Stimulated activated naive CD8-positive, alpha-beta T cell treated with anti-CD3 and anti-CD28 coated beads, Interleukin-15, Interleukin-2, amounts not matched to agents 100 ng/mL and 50 ng/mL, for 24 hours (primary cell): ENCODE data around the gene THAP11.
"Not testable (repeated sequence)": the region's sequence is repeated elsewhere in the genome, so short reads cannot be mapped to it uniquely, and the experiment has no call there.

Experiments used
- H3K27ac Mint-ChIP-seq: one replicate; pipeline ENCODE4 v1.8.0; 2021; ENCODE audit warnings: mild to moderate bottlenecking, mixed read lengths
- H3K27me3 Mint-ChIP-seq: one replicate; pipeline ENCODE4 v1.8.0; 2021; ENCODE audit warnings: mixed read lengths
- H3K36me3 Mint-ChIP-seq: one replicate; pipeline ENCODE4 v1.8.0; 2021; ENCODE audit warnings: low read depth, mixed read lengths
- H3K4me1 Mint-ChIP-seq: one replicate; pipeline ENCODE4 v1.8.0; 2021; ENCODE audit warnings: low read depth, mixed read lengths
- H3K4me3 Mint-ChIP-seq: one replicate; pipeline ENCODE4 v1.8.0; 2021; ENCODE audit warnings: mild to moderate bottlenecking, mixed read lengths
- H3K9me3 Mint-ChIP-seq: one replicate; pipeline ENCODE4 v1.8.0; 2021; ENCODE audit warnings: mixed read lengths

Gene THAP11

DNA sequence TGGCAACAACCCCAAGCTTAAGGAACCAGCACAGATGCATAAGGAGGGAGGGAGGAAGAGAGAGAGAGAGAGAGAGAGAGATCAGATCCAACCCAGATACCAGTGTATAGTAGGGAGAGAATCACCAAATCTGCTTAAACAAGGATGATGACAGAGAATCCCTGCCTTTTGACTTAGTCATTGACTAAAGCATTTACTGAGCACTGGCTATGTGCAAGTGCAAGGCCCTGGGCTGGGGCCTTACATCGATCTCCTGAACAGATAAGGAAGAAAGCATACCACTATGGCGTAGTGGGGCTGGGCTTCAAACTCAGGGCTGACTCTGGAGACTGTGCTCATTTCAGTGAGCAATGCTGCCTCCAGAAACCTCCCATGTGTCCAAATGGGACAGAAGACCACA, 19.6 kb upstream of the THAP11 start:
- no peaks in the 10 kb centered on the region for H3K4me1 Mint-ChIP-seq
- no peak overlapping the region for H3K27ac Mint-ChIP-seq
- H3K4me3 Mint-ChIP-seq, result no peak overlapping the region
- no peaks in the 10 kb centered on the region for H3K27me3 Mint-ChIP-seq
- H3K9me3 Mint-ChIP-seq, result no peaks in the 10 kb centered on the region
- H3K36me3 Mint-ChIP-seq, result peaks cover 3% of the 10 kb centered on the region

DNA sequence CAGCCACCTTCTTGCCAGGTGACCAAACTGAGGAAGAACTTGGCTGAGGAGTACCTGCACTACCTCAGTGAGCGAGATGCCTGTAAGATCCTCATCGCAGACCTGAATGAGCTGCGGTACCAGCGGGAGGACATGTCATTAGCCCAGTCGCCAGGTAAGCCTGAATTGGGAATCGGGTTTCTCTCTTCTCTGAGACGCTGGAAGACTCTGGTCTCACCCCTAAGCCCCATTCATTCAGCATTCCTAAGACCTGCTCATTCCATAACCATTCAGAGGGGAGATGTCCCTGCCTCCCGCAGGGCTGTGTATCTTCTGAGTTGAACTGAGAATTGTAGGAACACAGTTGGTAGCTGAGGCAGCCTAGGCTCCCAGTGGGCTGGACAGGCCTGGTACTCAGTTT, 17.0 kb upstream of the THAP11 start:
- H3K4me3 Mint-ChIP-seq, result no peak overlapping the region
- H3K27me3 Mint-ChIP-seq, result no peaks in the 10 kb centered on the region
- H3K27ac Mint-ChIP-seq, result no peak overlapping the region

GRCh38 chr16:67825906-67826305, 16.2 kb upstream of the THAP11 start:
- Mint-ChIP-seq H3K4me1 (no peaks in the 10 kb centered on the region), H3K9me3 (no peaks in the 10 kb centered on the region), H3K27ac (no peak overlapping the region), H3K27me3 (no peaks in the 10 kb centered on the region), H3K36me3 (peaks cover 13% of the 10 kb centered on the region), H3K4me3 (no peak overlapping the region)

More for the DNA sequence above, 17.0 kb upstream of the THAP11 start:
- no peaks in the 10 kb centered on the region for H3K4me1 Mint-ChIP-seq
- H3K36me3 Mint-ChIP-seq, result peaks cover 9% of the 10 kb centered on the region
- no peaks in the 10 kb centered on the region for H3K9me3 Mint-ChIP-seq

DNA sequence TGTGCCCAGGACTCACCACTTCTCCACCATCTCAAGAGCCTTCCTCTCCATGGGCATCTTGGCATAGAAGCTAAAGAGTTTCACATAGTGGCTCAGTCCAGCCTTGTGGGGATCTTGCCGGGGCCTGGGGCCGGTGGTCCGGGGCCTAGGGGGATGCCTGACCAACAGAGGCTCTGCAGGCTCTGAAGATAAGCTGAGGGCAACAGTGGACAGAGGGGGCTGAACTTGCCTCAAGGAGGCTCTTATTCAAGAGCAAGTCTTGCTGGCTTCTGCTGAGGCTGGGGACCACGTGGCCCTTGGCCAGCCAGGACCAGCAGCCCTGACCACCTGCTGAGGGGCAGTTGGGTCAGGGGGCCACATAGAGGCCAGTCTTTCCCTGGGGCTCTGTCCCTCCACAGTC, 13.5 kb upstream of the THAP11 start:
- Mint-ChIP-seq H3K4me1 (peaks cover 9% of the 10 kb centered on the region), H3K4me3 (no peak overlapping the region), H3K9me3 (no peaks in the 10 kb centered on the region), H3K27ac (no peak overlapping the region), H3K27me3 (no peaks in the 10 kb centered on the region), H3K36me3 (peaks cover 14% of the 10 kb centered on the region)

- Mint-ChIP-seq H3K27me3 (no peaks in the 10 kb centered on the region), H3K4me1 (peaks cover 12% of the 10 kb centered on the region), H3K36me3 (peaks cover 11% of the 10 kb centered on the region), H3K9me3 (no peaks in the 10 kb centered on the region), H3K4me3 (peak overlapping the region; percentile 87), H3K27ac (peak overlapping the region; percentile 36)
These were observed 9.1 kb upstream of the THAP11 start for GRCh38 chr16:67833030-67833414.

DNA sequence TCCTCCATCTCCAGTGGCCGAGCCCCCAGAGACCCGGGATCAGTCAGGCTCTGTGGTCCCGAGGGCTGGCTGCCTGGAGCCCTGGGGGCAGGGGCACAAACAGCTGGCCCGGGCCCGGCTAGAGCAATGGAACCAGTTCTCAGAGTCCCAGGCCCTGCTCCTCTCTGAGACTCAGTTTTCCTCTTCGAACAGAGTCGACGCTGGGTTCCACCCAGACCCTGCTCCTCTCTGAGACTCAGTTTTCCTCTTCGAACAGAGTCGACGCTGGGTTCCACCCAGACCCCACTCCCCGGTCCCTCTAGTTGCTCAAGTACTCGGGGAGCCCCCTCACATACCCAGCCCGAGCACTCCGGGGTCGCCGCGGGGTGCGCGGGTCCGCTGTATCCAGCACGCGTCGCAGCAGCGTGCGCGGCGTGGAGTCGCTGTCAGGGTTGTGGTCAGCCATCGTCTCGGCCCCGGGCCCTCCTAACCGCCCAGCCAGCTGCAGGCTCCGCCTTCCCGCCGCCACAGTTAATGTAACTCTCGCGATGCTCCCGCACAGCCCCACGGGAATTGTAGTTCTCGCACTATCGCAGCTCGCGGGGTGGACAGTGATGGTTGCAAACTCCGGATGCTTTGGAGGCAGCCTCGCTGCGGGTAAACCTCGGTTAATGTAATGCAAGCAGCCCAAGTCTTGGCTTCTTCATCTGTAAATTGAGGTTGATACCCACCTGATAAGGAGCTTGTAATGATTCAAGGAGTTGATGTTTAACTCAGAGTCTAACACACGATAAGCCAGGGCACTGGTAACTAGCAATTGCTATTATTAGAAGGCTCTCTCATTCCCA, 8.5 kb upstream of the THAP11 start:
- Mint-ChIP-seq H3K9me3 (no peaks in the 10 kb centered on the region), H3K4me1 (peaks cover 12% of the 10 kb centered on the region), H3K27ac (peak overlapping the region; percentile 72), H3K4me3 (peak overlapping the region; percentile 87), H3K27me3 (no peaks in the 10 kb centered on the region), H3K36me3 (peaks cover 11% of the 10 kb centered on the region)

- peaks cover 12% of the 10 kb centered on the region for H3K4me1 Mint-ChIP-seq
- no peaks in the 10 kb centered on the region for H3K27me3 Mint-ChIP-seq
- H3K27ac Mint-ChIP-seq, result peak overlapping the region; percentile 72
- H3K4me3 Mint-ChIP-seq, result peak overlapping the region; percentile 87
- H3K9me3 Mint-ChIP-seq, result no peaks in the 10 kb centered on the region
- H3K36me3 Mint-ChIP-seq, result peaks cover 11% of the 10 kb centered on the region
These were observed 7.9 kb upstream of the THAP11 start for GRCh38 chr16:67834242-67834614.

- H3K4me3 Mint-ChIP-seq, H3K27ac Mint-ChIP-seq, H3K27me3 Mint-ChIP-seq, H3K9me3 Mint-ChIP-seq, H3K36me3 Mint-ChIP-seq: not testable (repeated sequence)
- peaks cover 17% of the 10 kb centered on the region for H3K4me1 Mint-ChIP-seq
These were observed 4.9 kb upstream of the THAP11 start for GRCh38 chr16:67837190-67837589.

DNA sequence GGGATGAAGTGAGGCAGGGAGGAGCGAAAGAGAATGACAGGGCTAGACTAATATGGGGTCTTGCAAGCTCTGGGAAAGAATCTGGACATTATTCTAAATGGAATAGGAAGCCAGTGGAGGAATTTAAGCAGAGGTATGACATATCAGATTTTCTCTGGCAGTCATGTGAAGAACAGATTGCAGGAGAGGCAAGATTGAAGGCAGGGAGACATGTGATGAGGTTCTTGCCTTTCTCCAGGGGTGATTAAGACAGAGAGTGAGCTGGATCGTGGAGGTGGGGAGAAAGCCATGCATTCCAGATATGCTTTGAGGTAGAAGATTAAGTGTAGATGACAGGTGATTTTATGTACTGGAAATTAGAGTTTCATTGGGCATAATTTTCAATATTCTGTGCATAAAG, 4.3 kb upstream of the THAP11 start:
- no peaks in the 10 kb centered on the region for H3K36me3 Mint-ChIP-seq
- no peaks in the 10 kb centered on the region for H3K9me3 Mint-ChIP-seq
- no peak overlapping the region for H3K27ac Mint-ChIP-seq
- no peaks in the 10 kb centered on the region for H3K27me3 Mint-ChIP-seq
- no peak overlapping the region for H3K4me3 Mint-ChIP-seq
- H3K4me1 Mint-ChIP-seq, result peaks cover 12% of the 10 kb centered on the region

- peaks cover 3% of the 10 kb centered on the region for H3K36me3 Mint-ChIP-seq
- H3K27me3 Mint-ChIP-seq, result no peaks in the 10 kb centered on the region
- H3K4me3 Mint-ChIP-seq, result peak overlapping the region; percentile 89
- peak overlapping the region; percentile 96 for H3K27ac Mint-ChIP-seq
- H3K4me1 Mint-ChIP-seq, result peaks cover 38% of the 10 kb centered on the region
- H3K9me3 Mint-ChIP-seq, result no peaks in the 10 kb centered on the region
These were observed 813 bp upstream of the THAP11 start for GRCh38 chr16:67841198-67841815.

DNA sequence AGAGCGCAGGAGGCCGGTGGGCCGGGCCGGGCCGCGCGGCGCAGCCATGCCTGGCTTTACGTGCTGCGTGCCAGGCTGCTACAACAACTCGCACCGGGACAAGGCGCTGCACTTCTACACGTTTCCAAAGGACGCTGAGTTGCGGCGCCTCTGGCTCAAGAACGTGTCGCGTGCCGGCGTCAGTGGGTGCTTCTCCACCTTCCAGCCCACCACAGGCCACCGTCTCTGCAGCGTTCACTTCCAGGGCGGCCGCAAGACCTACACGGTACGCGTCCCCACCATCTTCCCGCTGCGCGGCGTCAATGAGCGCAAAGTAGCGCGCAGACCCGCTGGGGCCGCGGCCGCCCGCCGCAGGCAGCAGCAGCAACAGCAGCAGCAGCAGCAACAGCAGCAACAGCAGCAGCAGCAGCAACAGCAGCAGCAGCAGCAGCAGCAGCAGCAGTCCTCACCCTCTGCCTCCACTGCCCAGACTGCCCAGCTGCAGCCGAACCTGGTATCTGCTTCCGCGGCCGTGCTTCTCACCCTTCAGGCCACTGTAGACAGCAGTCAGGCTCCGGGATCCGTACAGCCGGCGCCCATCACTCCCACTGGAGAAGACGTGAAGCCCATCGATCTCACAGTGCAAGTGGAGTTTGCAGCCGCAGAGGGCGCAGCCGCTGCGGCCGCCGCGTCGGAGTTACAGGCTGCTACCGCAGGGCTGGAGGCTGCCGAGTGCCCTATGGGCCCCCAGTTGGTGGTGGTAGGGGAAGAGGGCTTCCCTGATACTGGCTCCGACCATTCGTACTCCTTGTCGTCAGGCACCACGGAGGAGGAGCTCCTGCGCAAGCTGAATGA, 606 bp downstream of the THAP11 start:
- Mint-ChIP-seq H3K4me1 (peaks cover 41% of the 10 kb centered on the region), H3K36me3 (peaks cover 3% of the 10 kb centered on the region), H3K27ac (peak overlapping the region; percentile 89), H3K9me3 (no peaks in the 10 kb centered on the region), H3K27me3 (no peaks in the 10 kb centered on the region), H3K4me3 (peak overlapping the region; percentile 95)

DNA sequence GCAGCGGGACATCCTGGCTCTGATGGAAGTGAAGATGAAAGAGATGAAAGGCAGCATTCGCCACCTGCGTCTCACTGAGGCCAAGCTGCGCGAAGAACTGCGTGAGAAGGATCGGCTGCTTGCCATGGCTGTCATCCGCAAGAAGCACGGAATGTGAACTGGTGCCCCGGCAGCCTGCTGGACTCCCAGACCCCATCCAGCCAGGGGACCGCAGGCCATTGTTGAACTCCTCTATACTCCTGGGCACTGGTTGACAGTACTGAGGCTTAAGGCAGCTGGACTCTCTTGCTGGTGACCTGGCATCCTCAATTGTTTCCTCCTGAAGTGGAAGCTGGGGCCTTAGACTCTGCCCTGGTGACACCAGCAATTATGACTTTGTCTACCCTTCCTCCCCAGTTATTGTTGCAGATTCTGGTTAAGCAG, 1.2 kb downstream of the THAP11 start:
- Mint-ChIP-seq H3K36me3 (peaks cover 3% of the 10 kb centered on the region), H3K4me3 (peak overlapping the region; percentile 95), H3K4me1 (peaks cover 45% of the 10 kb centered on the region), H3K27me3 (no peaks in the 10 kb centered on the region), H3K9me3 (no peaks in the 10 kb centered on the region), H3K27ac (peak overlapping the region; percentile 89)

- Mint-ChIP-seq H3K27ac (peak overlapping the region; percentile 86), H3K27me3 (no peaks in the 10 kb centered on the region), H3K9me3 (no peaks in the 10 kb centered on the region), H3K4me3 (peak overlapping the region; percentile 95), H3K4me1 (peaks cover 52% of the 10 kb centered on the region), H3K36me3 (peaks cover 8% of the 10 kb centered on the region)
These were observed 2.4 kb downstream of the THAP11 start for GRCh38 chr16:67844497-67844896.

DNA sequence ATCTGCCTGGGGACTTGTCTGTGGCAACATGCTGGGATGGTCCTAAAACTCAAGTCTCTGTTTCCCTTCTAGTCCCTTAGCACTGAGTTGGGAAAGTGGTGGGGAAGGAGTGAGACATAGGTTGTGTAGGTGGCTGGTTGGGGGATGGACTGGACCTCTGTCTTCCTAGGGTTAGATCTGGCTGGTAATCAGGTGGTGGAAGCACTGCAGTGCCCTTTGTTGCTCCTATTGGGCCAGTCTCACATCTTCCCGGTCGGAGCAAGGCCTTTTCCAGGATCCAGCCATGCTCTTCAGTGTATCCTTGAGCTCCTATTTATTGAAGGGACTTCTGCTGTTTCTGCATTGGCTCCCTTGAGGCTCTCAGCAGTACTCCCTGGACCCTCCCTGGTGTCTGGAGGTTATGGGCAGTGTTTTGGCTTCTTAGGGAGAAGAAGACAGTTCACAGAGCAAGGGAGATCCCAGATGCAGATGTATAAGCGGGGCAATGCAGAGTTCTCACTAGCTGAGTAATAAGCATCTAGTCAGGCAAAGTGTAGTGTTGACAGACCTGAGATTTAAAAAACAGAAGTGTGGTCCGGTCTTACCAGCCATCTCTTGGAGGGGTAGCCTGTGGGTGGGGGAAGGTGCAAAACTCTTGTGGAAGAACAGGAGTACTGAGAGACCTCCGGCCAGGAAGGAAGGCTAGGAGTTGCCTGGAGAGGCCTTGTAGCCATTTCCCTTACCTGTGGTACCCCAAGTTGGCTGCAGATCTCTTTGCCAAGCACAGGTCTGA, 3.4 kb downstream of the THAP11 start:
- H3K4me3 Mint-ChIP-seq, result peak overlapping the region; percentile 89
- H3K27ac Mint-ChIP-seq, result peak overlapping the region; percentile 95
- no peaks in the 10 kb centered on the region for H3K27me3 Mint-ChIP-seq
- peaks cover 8% of the 10 kb centered on the region for H3K36me3 Mint-ChIP-seq
- peaks cover 52% of the 10 kb centered on the region for H3K4me1 Mint-ChIP-seq
- no peaks in the 10 kb centered on the region for H3K9me3 Mint-ChIP-seq

- Mint-ChIP-seq H3K36me3 (peaks cover 8% of the 10 kb centered on the region), H3K27ac (peak overlapping the region; percentile 95), H3K27me3 (no peaks in the 10 kb centered on the region), H3K9me3 (no peaks in the 10 kb centered on the region), H3K4me1 (peaks cover 52% of the 10 kb centered on the region), H3K4me3 (peak overlapping the region; percentile 89)
These were observed 3.9 kb downstream of the THAP11 start for GRCh38 chr16:67846063-67846319.
